Measurements from ENCODE around the gene UQCRC1. TPM values are rescaled to one million over a fixed set of nuclear protein-coding genes. Genes with fewer than 3 reads are reported as not detected.

Gene UQCRC1
- total and polyA plus RNA-seq, 2 of the 8 experiments (the other 6 are each of a cell fraction or from before 2014, with no cell fraction given), result 310 to 720 TPM

DNA sequence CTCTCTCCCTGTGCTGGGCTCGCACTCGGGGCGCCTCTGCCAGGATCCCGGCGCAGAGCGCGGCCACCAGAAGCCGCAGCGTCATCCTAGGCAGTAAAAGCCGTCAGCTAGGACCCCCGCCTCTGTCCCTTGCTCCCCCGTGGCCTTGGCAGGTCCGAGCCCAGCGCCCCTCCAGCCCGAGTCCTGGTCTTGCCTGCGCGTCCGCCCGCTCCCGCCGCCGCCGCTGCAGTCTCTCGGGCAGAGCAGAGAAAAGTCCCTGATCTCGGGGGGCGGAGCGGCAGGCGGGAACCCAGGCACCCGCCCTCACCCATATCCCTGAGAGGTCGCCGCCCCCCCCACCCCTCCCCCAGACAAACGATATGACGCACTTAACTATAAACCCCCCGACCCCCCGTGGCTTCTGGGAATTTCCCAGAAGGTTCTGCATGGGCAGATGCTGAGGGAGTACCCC is 14.3 kb downstream of the UQCRC1 start, which contains the start of gene COL7A1:
TSS of gene COL7A1 (minus strand) at position 255 of the 451 bp plus-strand sequence. CDS start at position 85, 170 bp downstream.
- POLR2A ChIA-PET (ENCODE audit: partially characterized antibody), result interaction anchor here (0.8 to 5.1 kb wide), 7 partner anchors 10 to 67 kb away, joined by 3 to 23 read pairs (median 6); partner anchors contain the start of genes CELSR3, PFKFB4, SLC26A6 and UQCRC1
- Histone ChIP-seq H3K27ac (ENCODE audit: low read depth, low read length) (no peak within 1 kb of the TSS), H3K9me3 (ENCODE audit: insufficient read depth in 2 of 2, low read depth in 1 of 2, low read length in 1 of 2) (no peaks in the 10 kb centered on the region), H2AK5ac (ENCODE audit: low read depth, low read length) (0 out of 2 replicates have a peak within 1 kb of the TSS, but pooled peaks have one; percentile 53), H2AFZ (ENCODE audit: low read length) (peak within 1 kb of the TSS; percentile 45; the same call in 1 of the 2 replicates), H3K4me2 (ENCODE audit: insufficient read depth in 1 of 2, low read depth in 2 of 2, low read length in 2 of 2) (peak within 1 kb of the TSS; percentile 69 to 89), H3K4ac (replicated peaks; ENCODE audit: insufficient read length, low read depth, low read length) (peak within 1 kb of the TSS; percentile 50), H3K56ac (replicated peaks; ENCODE audit: insufficient read length, low read depth, low read length) (no peak within 1 kb of the TSS), H3K23ac (ENCODE audit: insufficient read length) (no peak within 1 kb of the TSS), H3K27me3 (replicated peaks in 1 of 4; ENCODE audit: control insufficient read depth in 3 of 4, extremely low read depth in 1 of 4, insufficient read depth in 3 of 4, low read length in 3 of 4) (peaks cover 0 to 6% (median 0%) of the 10 kb centered on the region in 4 experiments; a peak in 4 of 7 replicates), H4K20me1 (replicated peaks in 1 of 2; ENCODE audit: control insufficient read depth in 1 of 2, insufficient read depth in 2 of 2, low read length in 2 of 2) (peaks cover 0 to 19% of the 10 kb centered on the region in 2 experiments), H3K18ac (ENCODE audit: extremely low read depth, low read length) (peak within 1 kb of the TSS; percentile 48; the same call in 1 of the 2 replicates), H2BK12ac (ENCODE audit: low read depth, low read length) (peak within 1 kb of the TSS; percentile 60; the same call in 1 of the 2 replicates), H3K9ac (replicated peaks in 1 of 4; ENCODE audit: extremely low read depth in 1 of 4, low read depth in 3 of 4, low read length in 3 of 4) (peak within 1 kb of the TSS in 3 of 4 experiments; percentile 42 to 71 (median 43); a peak in 5 of 7 replicates), H3K36me3 (ENCODE audit: control insufficient read depth in 2 of 4, insufficient read depth in 4 of 4, low read length in 3 of 4) (peaks cover 13 to 18% (median 15%) of the 10 kb centered on the region in 4 experiments), H3K23me2 (ENCODE audit: low read depth, low read length) (peaks cover 1% of the 10 kb centered on the region; the same call in 1 of the 2 replicates), H3K79me1 (ENCODE audit: low read depth, low read length) (no peaks in the 10 kb centered on the region), H2BK15ac (ENCODE audit: low read length) (peak within 1 kb of the TSS; percentile 61), H2BK20ac (ENCODE audit: low read length) (no peak within 1 kb of the TSS; the same call in 1 of the 2 replicates), H3K4me3 (ENCODE audit: extremely low read depth in 1 of 4, insufficient read depth in 2 of 4, low read depth in 3 of 4, low read length in 4 of 4) (peak within 1 kb of the TSS; percentile 15 to 57 (median 26)), H2BK5ac (ENCODE audit: low read depth, low read length) (peak within 1 kb of the TSS; percentile 75), H3K79me2 (ENCODE audit: control insufficient read depth in 1 of 2, insufficient read depth in 2 of 2, low read length in 2 of 2) (no peaks in the 10 kb centered on the region), H4K8ac (ENCODE audit: extremely low read depth, insufficient read depth, low read length) (peak within 1 kb of the TSS; percentile 60), H3K4me1 (replicated peaks in 1 of 4; ENCODE audit: control insufficient read depth in 3 of 4, insufficient read depth in 4 of 4, low read length in 3 of 4) (peaks cover 3 to 18% (median 15%) of the 10 kb centered on the region in 4 experiments; a peak in 6 of 7 replicates), H2BK120ac (replicated peaks; ENCODE audit: low read depth, low read length) (no peak within 1 kb of the TSS), H4K91ac (replicated peaks; ENCODE audit: insufficient read length, low read length) (no peak within 1 kb of the TSS), H4K5ac (ENCODE audit: insufficient read length, low read depth, low read length) (no peak within 1 kb of the TSS), H3K14ac (ENCODE audit: insufficient read length) (no peak within 1 kb of the TSS)
- TF ChIP-seq POLR2A (IDR thresholded peaks at IDR 0.05; ENCODE audit: control extremely low read depth in 1 of 2, low read depth in 2 of 2, low read length in 2 of 2) (peak in 1 of 2 experiments; percentile 36; a peak in 2 of 3 replicates), CREB1 (IDR thresholded peaks at IDR 0.05) (0 out of 2 replicates have a peak, but pooled peaks have one; percentile 8), CTBP2 (IDR thresholded peaks at IDR 0.05; ENCODE audit: borderline replicate concordance, insufficient read depth, insufficient read length, low read length) (no peak), TBP (IDR thresholded peaks at IDR 0.05; ENCODE audit: low read depth, low read length) (peak; percentile 49; the same call in 1 of the 2 replicates), HDAC2 (IDR thresholded peaks at IDR 0.05; ENCODE audit: borderline replicate concordance in 1 of 2, low read depth in 2 of 2, low read length in 2 of 2) (no peak), TAF1 (IDR thresholded peaks at IDR 0.05; ENCODE audit: low read depth, low read length) (0 out of 2 replicates have a peak, but pooled peaks have one; percentile 40)
- DNase-seq (ENCODE audit: low read depth in 1 of 2, low spot score in 2 of 2), result peak in 1 of 2 experiments; percentile 75
- FAIRE-seq, result no peak
- 23% methylated on average over 16 of the region's 35 CpGs; no CpG with 5 or more reads in 1 of the 2 experiments for WGBS, 2 experiments (ENCODE audit: extremely low coverage in 1 of 2, insufficient coverage in 1 of 2, insufficient read length in 1 of 2, insufficient replicate concordance in 2 of 2, low coverage in 1 of 2, low lambda C conversion rate in 2 of 2, missing lambda C conversion rate in 1 of 2)
- CTCF ChIA-PET (ENCODE audit: partially characterized antibody), result no interaction called here

Measured in H1 (cell line).